Nephron (organoid): ENCODE data around the gene ASGR1.

Experiments used
- H3K27ac Mint-ChIP-seq, 3 experiments: 2 replicates each; pipeline ENCODE4 v1.8.0; 2020; ENCODE audit warnings: mixed read lengths in 3 of 3, mild to moderate bottlenecking in 2 of 3, moderate library complexity in 1 of 3
- H3K27me3 Mint-ChIP-seq: 2 replicates; pipeline ENCODE4 v1.8.0; 2021; ENCODE audit warnings: low read depth, mild to moderate bottlenecking, moderate library complexity, mixed read lengths
- H3K36me3 Mint-ChIP-seq: 2 replicates; pipeline ENCODE4 v1.8.0; 2020; ENCODE audit warnings: low read depth, mixed read lengths
- H3K4me1 Mint-ChIP-seq: 2 replicates; pipeline ENCODE4 v1.8.0; 2020; ENCODE audit warnings: mixed read lengths
- H3K4me3 Mint-ChIP-seq, 3 experiments: 2 replicates each; pipeline ENCODE4 v1.8.0; 2020; ENCODE audit warnings: mild to moderate bottlenecking in 3 of 3, mixed read lengths in 3 of 3, moderate library complexity in 2 of 3
- H3K9me3 Mint-ChIP-seq: 2 replicates; pipeline ENCODE4 v1.8.0; 2020; ENCODE audit warnings: mixed read lengths
- CTCF ChIP-seq, 3 experiments: fragments of 200-600 bp; sonication (generic); IDR thresholded peaks; one replicate each; pipeline ENCODE4 v1.5.0; 2021; ENCODE audit warnings: antibody characterized with exemption in 3 of 3; ENCODE audit not compliant: unreplicated experiment in 3 of 3

ASGR1 gene

DNA sequence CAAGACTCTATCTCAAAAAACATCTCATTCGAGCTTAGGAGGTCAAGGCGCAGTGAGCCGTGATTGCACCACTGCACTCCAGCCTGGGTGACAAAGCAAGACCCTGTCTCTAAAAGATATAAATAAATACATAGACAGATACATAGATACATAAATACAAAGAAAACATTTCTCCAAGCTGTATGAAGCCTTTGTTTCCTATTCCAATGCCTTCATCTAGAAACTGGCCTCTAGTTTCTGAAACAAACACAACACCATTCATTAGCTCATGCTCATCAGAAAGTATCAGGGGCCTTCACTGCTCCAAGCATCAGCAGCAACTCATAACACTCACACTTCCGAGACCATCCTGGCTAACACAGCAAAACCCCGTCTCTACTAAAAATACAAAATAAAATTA lies 54.2 kb downstream of the ASGR1 start:
- H3K9me3 Mint-ChIP-seq: no peaks in the 10 kb centered on the region
- peaks cover 18% of the 10 kb centered on the region for H3K4me1 Mint-ChIP-seq
- no peak overlapping the region for H3K27ac Mint-ChIP-seq

GRCh38 chr17:7123844-7124243 lies 55.3 kb downstream of the ASGR1 start:
- Mint-ChIP-seq H3K4me3 (no peak overlapping the region), H3K27me3 (no peaks in the 10 kb centered on the region), H3K4me1 (peaks cover 24% of the 10 kb centered on the region), H3K36me3 (no peaks in the 10 kb centered on the region), H3K9me3 (no peaks in the 10 kb centered on the region), H3K27ac (no peak overlapping the region)
- TF ChIP-seq CTCF (IDR thresholded peaks at IDR 0.05; ENCODE audit: unreplicated experiment in 3 of 3): no peak

More for the DNA sequence above, 54.2 kb downstream of the ASGR1 start:
- Mint-ChIP-seq H3K27me3 (no peaks in the 10 kb centered on the region), H3K36me3 (no peaks in the 10 kb centered on the region), H3K4me3 (no peak overlapping the region)
- no peak for TF ChIP-seq CTCF (IDR thresholded peaks at IDR 0.05; ENCODE audit: unreplicated experiment in 3 of 3)
